HG02973 (cell line): Measurements from ENCODE around the gene ARL15.

Experiments
- ATAC-seq: cut with Tn5 transposase; IDR thresholded peaks from one replicate; pipeline ENCODE4 v1.9.1; 2021; ENCODE audit warnings: moderate library complexity; ENCODE audit not compliant: unreplicated experiment

The ARL15 gene

DNA sequence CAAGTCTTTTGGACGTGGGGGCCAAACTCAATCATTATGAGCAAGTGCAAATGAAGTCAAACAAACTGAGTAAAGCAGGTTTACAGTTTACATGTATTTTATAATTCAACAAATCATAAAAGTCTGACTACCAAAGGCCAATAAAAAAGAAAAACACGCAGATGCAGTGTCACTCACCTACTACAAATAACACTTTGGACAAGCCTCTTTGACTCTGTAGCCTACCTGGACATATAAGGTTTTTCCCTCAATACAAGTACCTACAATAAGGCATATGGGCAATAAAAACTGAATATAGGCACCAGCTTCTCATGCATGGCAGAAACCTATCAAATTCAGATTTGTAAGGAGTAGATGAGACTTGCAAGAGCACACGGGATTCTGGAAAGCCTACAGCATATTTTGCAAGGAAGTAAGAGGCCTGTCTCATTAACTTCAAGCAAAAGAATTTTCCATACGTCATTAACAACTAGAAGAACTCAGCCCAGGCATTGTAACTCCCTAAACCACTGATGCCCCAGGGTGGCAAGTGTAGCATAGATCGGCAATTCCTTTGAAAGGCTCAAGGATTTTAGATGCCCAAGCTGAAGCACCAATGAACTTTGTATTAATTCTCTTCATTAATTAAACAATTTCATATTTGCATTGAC lies 21.7 kb downstream of the ARL15 start:
- no peak for ATAC-seq

DNA sequence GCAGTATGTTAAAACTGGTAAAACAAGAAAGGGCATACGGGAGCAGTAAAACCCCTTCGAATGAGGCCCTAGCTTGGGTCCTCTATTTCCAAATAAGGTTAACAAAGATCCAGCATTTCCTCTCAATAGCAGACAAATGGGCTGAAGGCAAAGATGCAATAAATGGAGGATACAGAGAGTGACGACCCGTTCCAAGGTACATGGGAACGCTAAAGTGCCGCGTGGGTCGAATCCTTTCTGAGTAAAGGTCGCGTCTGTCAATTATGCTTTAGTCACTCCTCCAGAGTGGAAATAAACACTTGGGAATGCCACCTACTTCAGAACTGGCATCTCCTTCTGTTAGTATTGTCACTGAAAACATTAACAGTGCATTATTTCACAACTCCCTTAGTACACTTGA lies 24.7 kb downstream of the ARL15 start:
- no peak for ATAC-seq

DNA sequence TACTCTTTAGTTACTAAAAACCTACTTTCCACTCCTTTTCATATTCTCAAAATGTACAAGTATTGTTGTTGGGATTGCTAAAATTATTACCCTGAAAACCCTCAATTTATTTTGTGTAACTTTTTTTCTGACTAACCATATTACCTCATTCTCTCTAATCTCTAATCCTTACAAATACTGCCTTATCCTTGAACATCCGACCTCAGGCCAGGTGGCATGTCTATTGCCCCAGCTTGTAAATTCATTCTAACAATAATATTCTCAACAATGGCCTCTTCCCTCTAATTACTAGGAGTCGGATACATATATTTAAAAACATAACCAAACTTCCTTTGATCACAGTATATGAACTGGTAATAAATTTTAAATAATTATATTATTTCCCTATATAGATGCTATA lies 25.8 kb downstream of the ARL15 start:
- no peak for ATAC-seq

DNA sequence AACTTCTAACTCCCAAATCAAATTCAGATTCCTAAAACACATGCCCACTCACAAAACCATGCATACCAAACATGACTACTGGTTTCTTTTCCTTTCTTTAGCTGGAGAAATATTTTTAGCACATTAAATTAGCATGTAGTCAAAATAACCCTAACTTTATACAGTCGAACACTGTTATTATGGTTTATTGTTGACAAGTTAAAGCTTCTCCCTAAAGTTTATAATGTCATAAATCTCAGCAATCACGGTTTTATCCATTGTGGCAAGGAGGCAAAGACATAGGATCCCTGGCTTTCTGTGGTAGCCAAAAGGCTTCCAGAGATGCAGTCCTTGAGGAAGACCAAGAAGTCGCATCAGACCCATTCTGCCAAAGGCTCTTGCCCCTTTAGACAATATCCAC lies 27.5 kb downstream of the ARL15 start:
- ATAC-seq = no peak

DNA sequence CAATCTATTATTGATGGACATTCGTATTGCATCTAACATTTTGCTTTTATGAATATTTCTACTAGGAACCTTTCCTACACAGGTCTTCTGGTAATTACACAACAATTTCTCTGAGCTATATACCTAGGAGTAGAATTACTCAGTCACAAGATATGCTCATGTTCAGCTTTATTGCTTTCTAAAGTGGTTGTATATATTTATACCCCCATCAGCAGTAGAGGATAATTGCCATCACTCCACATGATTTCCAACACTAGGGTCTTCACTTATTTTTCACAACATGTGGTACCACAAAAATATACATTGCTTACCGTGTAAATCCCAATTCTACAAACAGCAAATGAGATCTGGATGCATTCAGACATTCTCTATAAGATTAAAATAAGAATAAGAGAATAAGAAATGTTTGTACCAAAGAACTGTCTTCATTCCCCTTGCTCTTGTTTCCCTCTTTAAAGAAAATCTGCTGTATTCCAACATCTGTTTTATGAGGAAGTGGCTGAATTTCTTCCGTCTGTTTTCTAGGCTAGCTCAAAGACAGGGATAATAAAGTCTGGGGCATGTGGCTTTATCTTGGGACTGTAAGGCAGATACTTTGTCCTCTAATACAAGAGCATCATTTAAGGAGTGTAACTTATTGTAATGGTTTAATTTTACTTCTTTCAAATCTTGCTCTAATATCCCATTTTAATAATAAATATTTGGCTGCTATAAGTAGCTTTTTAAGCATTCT lies 28.2 kb downstream of the ARL15 start:
- no peak for ATAC-seq

DNA sequence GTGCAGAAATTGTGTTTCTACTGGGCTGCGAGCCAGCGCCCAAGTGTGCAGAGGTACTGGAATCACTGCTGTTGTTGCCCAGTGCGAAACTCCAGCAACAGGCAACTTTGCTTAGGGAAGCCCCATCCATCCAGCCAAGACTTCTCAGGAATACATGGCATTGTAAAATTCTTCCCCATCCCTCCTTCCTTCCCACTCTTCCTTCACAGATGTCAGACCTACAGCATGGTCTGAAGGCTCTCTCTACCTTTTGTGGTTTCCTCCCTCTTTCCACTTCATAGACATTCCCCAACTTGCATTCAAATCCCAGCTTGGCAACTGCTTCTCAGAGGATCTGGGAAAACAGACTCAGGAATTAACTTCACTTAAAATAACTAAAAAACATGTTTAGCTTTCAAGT lies 30.4 kb downstream of the ARL15 start:
- no peak for ATAC-seq

DNA sequence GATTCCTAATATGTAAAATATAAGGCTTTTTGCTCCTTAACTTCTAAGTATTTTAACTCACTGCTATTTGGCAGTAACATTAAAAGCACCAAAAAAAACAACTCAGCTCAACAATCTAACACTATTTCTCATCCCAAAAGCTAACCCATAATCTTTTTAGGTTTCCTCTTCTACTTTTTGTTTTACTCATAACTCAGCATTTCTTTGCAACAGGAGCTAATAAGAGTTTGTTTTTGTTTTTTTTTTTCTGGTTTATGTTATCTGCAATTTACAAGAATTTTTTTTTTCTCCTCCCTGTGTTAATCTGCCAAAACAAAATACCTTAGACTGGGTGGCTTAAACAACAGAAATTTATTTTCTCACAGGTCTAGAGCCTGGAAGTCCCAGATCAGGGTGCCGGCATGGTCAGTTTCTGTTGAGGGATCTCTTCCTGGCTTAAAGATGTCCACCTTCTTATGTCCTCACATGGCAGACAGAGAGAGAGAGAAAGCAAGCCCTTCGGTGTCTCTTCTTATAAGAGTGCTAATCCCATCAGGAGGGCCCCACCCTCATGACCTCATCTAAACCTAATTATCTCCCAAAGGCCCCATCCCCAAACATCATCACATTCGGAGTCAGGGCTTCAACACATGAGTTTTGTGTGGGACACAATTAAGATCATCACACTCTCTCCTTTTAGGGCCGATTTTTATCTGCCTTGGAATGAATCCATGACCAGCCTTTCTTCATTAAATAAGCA lies 31.2 kb downstream of the ARL15 start:
- ATAC-seq = no peak

DNA sequence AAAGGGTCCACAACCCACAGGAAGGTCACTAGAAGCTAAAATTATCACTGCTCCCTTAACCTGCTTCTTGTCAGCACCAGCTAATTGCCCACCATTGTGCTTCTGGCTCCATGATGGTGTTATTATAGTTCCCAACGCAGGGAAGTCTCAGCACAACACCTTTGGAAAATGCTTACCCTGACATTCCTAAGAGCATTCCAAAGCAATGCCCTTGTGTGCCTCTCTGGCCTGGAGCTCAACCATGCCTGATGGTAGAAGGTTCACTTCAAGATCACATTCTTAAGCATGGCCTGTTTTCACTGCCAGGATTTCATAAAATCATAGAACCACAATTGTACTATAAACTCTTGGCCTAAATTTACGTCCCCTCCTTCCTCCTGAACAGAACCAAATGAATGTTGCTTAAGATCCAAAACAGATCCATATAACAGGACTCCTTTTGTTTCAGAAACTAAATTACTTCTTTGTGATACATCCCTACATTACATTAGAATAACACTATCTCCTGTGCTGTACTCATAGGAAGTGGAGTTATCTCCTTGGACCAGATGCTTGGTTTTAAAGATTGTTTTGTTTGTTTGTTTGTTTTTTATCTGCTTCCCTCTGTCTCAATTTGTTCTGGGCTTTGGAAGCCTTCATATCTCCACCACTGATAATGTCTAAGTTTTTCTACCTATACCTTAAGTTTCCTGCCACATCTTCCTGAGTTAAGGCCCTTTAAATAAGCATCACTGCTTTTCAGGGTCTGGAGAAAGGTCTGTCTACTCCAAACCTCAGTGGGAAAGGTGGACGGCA lies 32.1 kb downstream of the ARL15 start:
- ATAC-seq = no peak

DNA sequence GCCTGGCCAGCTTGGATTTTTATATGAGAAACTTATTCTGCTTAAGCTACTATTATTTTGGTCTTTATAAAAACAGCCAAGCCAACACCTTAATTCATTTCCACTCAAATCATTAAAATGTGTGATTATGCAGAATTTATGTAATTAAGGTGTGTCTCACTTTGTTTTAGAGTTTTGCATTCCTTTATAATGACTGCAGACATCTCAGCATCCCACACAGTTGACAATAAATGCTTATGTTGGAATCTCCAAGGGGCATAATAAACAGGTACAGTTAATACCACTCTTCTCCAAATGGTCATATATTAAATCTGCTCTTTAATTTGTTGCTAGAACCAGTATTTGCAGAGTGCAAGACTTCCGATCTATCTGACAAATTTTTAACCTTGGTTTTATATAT lies 34.3 kb downstream of the ARL15 start:
- ATAC-seq = no peak

DNA sequence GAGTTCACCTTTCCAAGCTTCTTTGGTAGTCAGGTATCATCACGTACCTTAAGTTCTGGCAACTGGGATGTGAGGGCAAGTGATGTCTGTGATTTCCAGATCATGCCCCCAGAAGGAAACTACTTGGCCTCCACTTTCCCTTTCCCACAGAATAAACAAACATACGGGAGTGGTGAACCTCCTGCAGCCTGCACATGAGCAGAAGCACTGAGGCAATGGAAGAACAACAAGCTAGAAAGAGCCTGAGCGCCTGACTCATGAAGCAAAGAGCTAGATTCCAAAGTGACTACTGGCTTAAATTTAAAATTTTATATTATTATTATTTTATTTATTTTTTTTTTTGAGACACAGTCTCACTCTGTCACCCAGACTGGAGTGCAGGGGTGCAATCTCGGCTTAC lies 35.0 kb downstream of the ARL15 start:
- no peak for ATAC-seq

DNA sequence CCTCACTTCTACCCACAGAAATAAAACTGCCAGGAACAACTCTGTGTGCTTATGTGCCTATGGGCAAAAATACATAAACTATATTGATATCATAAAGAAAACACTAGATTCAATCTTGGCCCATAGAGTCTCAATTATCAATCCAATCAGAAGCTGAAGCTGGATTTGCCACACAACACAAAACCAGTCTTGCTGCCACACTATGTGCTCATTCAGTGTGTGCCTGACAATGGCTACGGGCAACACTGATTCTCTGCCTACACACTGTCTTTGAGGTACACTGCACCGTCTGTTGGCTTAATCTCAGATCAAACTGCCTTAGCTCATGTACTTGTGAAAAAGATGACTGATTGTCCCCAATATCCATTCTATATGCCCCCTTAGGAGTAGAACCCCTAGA lies 35.4 kb downstream of the ARL15 start:
- ATAC-seq = no peak

DNA sequence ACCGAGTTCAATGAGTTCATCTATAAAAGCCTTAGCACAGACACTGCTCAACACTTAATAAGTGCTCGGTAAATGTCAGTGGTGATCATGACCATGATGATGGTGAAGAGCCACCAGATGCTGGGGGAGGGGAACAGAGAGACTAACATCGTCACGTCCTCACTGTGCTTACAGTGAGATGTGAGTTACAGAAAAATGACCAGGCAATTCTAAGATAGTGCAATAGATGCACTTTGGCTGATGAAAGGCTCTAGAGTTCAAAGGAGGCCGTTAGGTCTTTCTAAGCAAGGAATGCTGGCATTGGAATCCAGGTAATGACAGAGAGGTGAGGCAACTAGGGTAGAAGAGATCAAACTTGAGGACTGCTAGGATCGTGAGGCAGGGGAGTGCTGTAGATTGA lies 36.7 kb downstream of the ARL15 start:
- no peak for ATAC-seq

DNA sequence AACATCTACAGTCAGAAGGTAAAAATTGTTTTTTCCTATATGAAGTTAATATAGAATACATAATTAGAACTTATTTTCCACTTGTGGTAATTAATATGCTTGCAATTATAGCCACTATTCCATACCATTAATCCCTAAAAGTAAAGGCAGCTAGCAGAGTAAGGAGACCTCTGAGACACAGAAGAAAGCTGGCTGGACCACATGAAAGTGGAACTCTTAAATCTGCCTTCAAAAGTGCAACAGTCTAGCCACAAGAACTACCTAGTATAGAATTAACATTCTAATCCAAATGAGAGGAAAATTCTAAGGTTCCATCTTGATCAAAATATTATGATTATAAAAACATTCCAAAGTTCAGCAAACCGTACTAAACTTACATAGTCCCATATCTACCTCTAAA lies 37.6 kb downstream of the ARL15 start:
- no peak for ATAC-seq

DNA sequence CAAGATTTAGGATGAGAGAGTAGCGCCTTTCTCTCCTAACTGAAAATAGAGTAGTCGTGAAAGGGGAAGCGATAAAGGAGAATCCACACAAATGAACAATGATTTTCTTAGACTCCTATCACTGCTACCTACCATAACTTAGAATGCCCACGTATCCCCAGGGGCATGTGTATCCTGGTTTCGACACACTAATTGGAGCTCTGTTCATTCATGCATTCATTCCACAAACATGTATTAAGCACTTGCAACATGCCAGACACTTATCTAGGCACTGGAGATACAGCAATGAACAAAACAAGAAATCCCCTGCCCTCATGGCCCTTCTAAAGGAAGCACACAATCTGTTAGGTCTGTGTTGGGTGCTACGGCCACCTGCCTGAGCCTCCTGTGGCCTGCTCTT lies 40.0 kb downstream of the ARL15 start:
- no peak for ATAC-seq

DNA sequence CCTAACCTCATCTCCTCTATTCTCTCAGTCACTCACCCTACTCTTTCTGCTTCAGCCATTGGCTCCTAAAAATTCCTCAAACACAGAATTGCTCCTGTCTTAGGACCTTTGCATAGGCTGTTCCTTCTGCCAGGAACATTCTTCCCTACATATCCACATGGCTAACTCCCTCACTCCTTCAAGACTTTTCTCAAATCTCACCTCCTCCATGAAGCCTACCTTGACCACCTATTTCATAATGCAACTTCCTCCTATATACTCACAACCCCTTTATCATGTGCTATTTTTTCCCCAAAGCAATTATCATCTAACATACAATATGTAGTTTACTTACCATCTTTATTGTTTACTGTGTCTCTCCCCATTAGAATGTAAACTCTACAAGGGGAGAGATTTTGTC lies 45.8 kb downstream of the ARL15 start:
- ATAC-seq = no peak

DNA sequence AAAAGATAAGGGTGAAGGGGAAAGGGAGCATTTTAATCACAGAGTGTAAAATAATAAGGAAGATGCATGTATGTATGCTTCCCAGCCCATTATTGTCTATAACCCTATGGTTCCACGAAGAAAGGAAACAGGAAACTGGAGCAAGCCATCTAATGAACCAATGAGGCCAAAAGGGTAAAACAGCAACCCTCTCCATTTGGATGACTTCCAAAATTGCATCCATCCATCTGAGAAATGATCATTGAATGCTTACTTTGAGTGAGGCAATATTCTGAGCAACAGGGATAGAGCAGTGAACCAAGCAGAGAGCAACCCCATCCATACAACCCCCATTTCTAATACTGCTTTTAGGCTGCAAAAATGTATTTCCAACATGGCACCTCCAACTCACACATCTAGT lies 46.9 kb downstream of the ARL15 start:
- no peak for ATAC-seq

DNA sequence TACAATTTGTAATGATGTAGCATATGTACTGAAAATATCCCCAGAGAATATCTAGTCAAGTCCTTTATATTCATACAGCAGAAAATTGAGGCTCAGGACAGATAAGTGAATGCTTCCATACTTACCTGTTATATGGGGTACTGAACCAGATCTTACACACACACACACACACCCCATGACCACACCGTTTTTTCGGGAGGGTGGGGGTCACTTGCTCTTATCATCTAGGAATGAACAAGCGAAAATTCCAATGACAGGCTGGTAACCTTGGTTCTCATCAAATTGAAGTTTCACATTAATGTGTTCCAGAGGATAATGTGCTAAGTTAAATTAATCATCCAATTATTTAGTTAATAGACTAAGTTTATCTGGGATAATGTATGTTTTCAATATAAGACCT lies 48.8 kb downstream of the ARL15 start:
- no peak for ATAC-seq

DNA sequence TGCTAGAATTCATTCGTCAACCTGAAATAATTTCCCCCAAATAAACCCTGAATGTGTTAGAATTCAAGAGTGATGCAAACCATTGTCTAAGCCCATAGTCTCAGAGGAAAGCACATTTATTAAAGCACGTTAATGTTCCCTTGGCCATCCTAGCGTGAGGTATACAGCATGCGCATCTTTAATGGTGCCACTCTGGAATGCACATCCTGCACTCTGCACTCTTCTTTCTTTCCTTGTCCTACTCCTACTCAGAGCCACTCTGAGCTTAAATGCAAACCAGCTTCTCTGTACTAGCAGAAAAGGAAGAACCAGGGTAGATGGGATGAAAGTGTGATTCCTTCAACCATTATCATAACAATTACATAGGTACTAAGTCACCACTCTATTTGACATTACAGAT lies 50.4 kb downstream of the ARL15 start:
- no peak for ATAC-seq

DNA sequence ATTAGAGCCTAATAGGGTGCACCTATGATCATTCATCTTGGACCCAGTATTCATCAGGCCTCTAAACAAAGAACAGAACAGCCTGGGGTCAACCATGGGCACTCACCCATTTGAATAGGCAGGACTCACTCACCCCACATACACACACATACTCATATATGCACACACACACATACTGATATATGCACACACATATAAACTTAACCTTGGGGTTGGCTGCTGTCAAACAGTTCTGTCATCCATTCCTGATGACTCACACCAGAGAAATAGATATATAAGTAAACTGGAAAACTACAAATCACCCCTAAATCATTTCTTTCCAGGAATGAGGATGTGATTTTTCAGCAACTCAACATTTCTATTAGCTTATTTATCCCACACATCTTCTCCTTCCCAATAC lies 51.3 kb downstream of the ARL15 start:
- ATAC-seq = no peak

DNA sequence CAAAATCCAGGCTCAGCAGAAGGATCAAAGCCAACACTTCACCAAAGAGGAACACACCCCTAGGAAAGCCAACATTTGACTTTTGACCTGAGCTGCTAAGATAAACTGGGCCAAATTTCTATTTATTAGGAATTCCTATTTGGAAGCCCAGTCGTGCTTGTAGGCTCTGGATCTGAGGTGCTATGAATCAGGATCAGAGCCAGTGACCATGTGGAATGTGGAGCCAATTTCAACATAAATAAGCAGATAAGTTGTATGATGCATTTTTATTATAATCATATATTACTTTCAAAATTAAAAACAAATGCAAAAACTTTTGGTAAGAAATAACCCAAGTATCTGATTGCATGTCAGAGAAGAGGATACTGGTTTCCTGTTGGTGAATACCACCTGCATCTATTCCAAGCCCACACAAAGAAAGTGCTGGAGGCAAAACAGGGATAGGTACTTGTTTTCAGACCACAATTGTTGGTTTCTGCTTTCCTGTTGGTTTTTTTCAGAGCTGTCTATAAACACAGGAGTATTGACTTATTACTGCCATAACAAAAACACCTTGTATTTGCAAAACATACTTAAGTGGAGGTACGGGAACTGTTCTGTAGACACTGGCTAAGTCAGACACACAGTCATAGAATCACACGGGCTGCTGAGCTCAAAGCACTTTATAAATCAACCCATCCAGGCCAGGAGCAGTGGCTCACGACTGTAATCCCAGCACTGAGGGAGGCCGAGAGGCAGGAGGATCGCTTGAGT lies 52.8 kb downstream of the ARL15 start:
- ATAC-seq = no peak
